Raji (cell line): Measurements from ENCODE around the gene PARP12.

ENCODE experiments used
- POLR2A ChIP-seq: IDR thresholded peaks from 2 replicates; pipeline ENCODE4 v1.6.1; 2011; ENCODE audit warnings: low read depth, low read length, control low read depth; ENCODE audit not compliant: insufficient read depth

The PARP12 gene

GRCh38 chr7:139993592-139993991 is 69.2 kb downstream of the PARP12 start:
- no peak for TF ChIP-seq POLR2A

- TF ChIP-seq POLR2A, result no peak
Observed at GRCh38 chr7:139993169-139993568, 69.6 kb downstream of the PARP12 start.

GRCh38 chr7:139992353-139993044 is 70.3 kb downstream of the PARP12 start:
- no peak for TF ChIP-seq POLR2A

GRCh38 chr7:139991911-139992310 is 70.8 kb downstream of the PARP12 start:
- TF ChIP-seq POLR2A, result no peak

GRCh38 chr7:139991269-139991666 is 71.5 kb downstream of the PARP12 start:
- no peak for TF ChIP-seq POLR2A

- no peak for TF ChIP-seq POLR2A
Observed at GRCh38 chr7:139990571-139991268, 72.0 kb downstream of the PARP12 start.

- TF ChIP-seq POLR2A, result no peak
Observed at GRCh38 chr7:139990142-139990535, 72.6 kb downstream of the PARP12 start.

- no peak for TF ChIP-seq POLR2A
Observed at GRCh38 chr7:139989366-139990141, 73.2 kb downstream of the PARP12 start.

- TF ChIP-seq POLR2A, result no peak
Observed at GRCh38 chr7:139987691-139988516, 74.8 kb downstream of the PARP12 start.

- no peak for TF ChIP-seq POLR2A
Observed at GRCh38 chr7:139985811-139986210, 76.9 kb downstream of the PARP12 start.

GRCh38 chr7:139984642-139985539 is 77.9 kb downstream of the PARP12 start:
- no peak for TF ChIP-seq POLR2A

- TF ChIP-seq POLR2A, result no peak
Observed at GRCh38 chr7:139982927-139983920, 79.5 kb downstream of the PARP12 start.

GRCh38 chr7:139981511-139981895 is 81.2 kb downstream of the PARP12 start:
- no peak for TF ChIP-seq POLR2A
